CD14-positive monocyte (primary cell): Measurements from ENCODE around the gene SLC35D2. TPM values are rescaled to one million over a fixed set of nuclear protein-coding genes. Genes with fewer than 3 reads are reported as not detected.

ENCODE experiments used
- DNase-seq, 3 donors: peaks; one replicate each; pipeline ENCODE4 v3.0.0-alpha.2; 2011 to 2022
- H2AFZ ChIP-seq: 2 replicates; pipeline ENCODE4 v1.6.0; 2012; ENCODE audit warnings: mild to moderate bottlenecking, low read depth, low read length, inconsistent platforms; ENCODE audit not compliant: insufficient read depth, poor library complexity, severe bottlenecking
- H3K27ac ChIP-seq, 2 donors: 1 replicate in 1 of 2; 2 replicates in 1 of 2; pipeline ENCODE4 v1.5.1; 2012 to 2013; ENCODE audit warnings: low read length in 2 of 2, control low read depth in 1 of 2, inconsistent platforms in 1 of 2, low read depth in 1 of 2, mild to moderate bottlenecking in 1 of 2
- H3K27me3 ChIP-seq, 2 donors: one replicate each; pipeline versions ENCODE4 v1.6.0 to v1.6.1; 2011 to 2013; ENCODE audit warnings: low read length in 2 of 2; ENCODE audit not compliant: control insufficient read depth in 2 of 2, insufficient read depth in 2 of 2
- H3K36me3 ChIP-seq, 2 donors: replicated peaks in 1 of 2; 1 replicate in 1 of 2; 2 replicates in 1 of 2; pipeline versions ENCODE4 v1.5.1 to v1.6.1; 2012 to 2013; ENCODE audit warnings: low read length in 2 of 2, control low read depth in 1 of 2, inconsistent platforms in 1 of 2, mild to moderate bottlenecking in 1 of 2; ENCODE audit not compliant: insufficient read depth in 2 of 2, control insufficient read depth in 1 of 2
- H3K4me1 ChIP-seq, 2 donors: 1 replicate in 1 of 2; 2 replicates in 1 of 2; pipeline versions ENCODE4 v1.5.1 to v1.6.1; 2012 to 2013; ENCODE audit warnings: low read length in 2 of 2, control low read depth in 1 of 2, inconsistent platforms in 1 of 2, mild to moderate bottlenecking in 1 of 2, moderate library complexity in 1 of 2; ENCODE audit not compliant: insufficient read depth in 2 of 2, control insufficient read depth in 1 of 2
- H3K4me2 ChIP-seq: replicated peaks from 2 replicates; pipeline ENCODE3; 2012; ENCODE audit warnings: low read length, moderate library complexity, mild to moderate bottlenecking; ENCODE audit not compliant: poor library complexity, severe bottlenecking; ENCODE audit errors: extremely low read depth
- H3K4me3 ChIP-seq, 3 experiments: fragments of 200-600 bp in 1 of 3; sonication (generic) in 1 of 3; replicated peaks in 1 of 3; 1 replicate in 2 of 3; 2 replicates in 1 of 3; pipeline ENCODE4 v1.5.1; 2011 to 2013; ENCODE audit warnings: low read length in 3 of 3, mild to moderate bottlenecking in 3 of 3, control low read depth in 2 of 3, low read depth in 2 of 3, inconsistent platforms in 1 of 3, moderate library complexity in 1 of 3
- H3K79me2 ChIP-seq: 2 replicates; pipeline ENCODE4 v1.6.0; 2012; ENCODE audit warnings: mild to moderate bottlenecking, control low read depth, inconsistent platforms, low read length, moderate library complexity; ENCODE audit not compliant: insufficient read depth
- H3K9ac ChIP-seq: 2 replicates; pipeline ENCODE4 v1.6.0; 2017; ENCODE audit warnings: low read length, mild to moderate bottlenecking; ENCODE audit not compliant: insufficient read depth, poor library complexity, severe bottlenecking
- H3K9me3 ChIP-seq, 2 donors: replicated peaks in 1 of 2; 1 replicate in 1 of 2; 2 replicates in 1 of 2; pipeline versions ENCODE4 v1.5.1 to v1.6.1; 2012 to 2013; ENCODE audit warnings: low read length in 2 of 2, control low read depth in 1 of 2; ENCODE audit not compliant: control insufficient read depth in 1 of 2, insufficient read depth in 1 of 2
- H4K20me1 ChIP-seq: 2 replicates; pipeline ENCODE4 v1.6.0; 2012; ENCODE audit warnings: mild to moderate bottlenecking, low read length, control low read depth, moderate library complexity; ENCODE audit not compliant: insufficient read depth
- H3K27ac Mint-ChIP-seq, 7 donors: one replicate each; pipeline ENCODE4 v1.8.0; 2020; ENCODE audit warnings: mild to moderate bottlenecking in 7 of 7, mixed read lengths in 7 of 7, moderate library complexity in 6 of 7, inconsistent platforms in 2 of 7
- H3K27me3 Mint-ChIP-seq, 3 donors: one replicate each; pipeline ENCODE4 v1.8.0; 2021 to 2022; ENCODE audit warnings: low read depth in 3 of 3, mild to moderate bottlenecking in 3 of 3, mixed read lengths in 3 of 3, moderate library complexity in 3 of 3, inconsistent platforms in 1 of 3
- H3K36me3 Mint-ChIP-seq, 2 donors: one replicate each; pipeline ENCODE4 v1.8.0; 2020; ENCODE audit warnings: mixed read lengths in 2 of 2, inconsistent platforms in 1 of 2, mild to moderate bottlenecking in 1 of 2
- H3K4me1 Mint-ChIP-seq: one replicate; pipeline ENCODE4 v1.8.0; 2020; ENCODE audit warnings: mild to moderate bottlenecking, mixed read lengths
- H3K4me3 Mint-ChIP-seq, 2 donors: one replicate each; pipeline ENCODE4 v1.8.0; 2020; ENCODE audit warnings: mild to moderate bottlenecking in 2 of 2, mixed read lengths in 2 of 2, moderate library complexity in 1 of 2
- H3K9me3 Mint-ChIP-seq, 7 donors: one replicate each; pipeline ENCODE4 v1.8.0; 2020 to 2022; ENCODE audit warnings: mixed read lengths in 7 of 7, mild to moderate bottlenecking in 6 of 7, moderate library complexity in 6 of 7, inconsistent platforms in 2 of 7
- WGBS: methylation state at CpG from one replicate; pipeline ENCODE4 v1.1.5; 2013; ENCODE audit warnings: missing lambda C conversion rate; ENCODE audit not compliant: insufficient coverage; 5-methylcytosine and 5-hydroxymethylcytosine counted together
- intact Hi-C, 2 donors: fragments of 100-400 bp; cut with micrococcal nuclease; formaldehyde crosslinking; loops; one replicate each; pipeline versions ENCODE4 v1.15.0 to v1.15.1; 2023
- polyA plus RNA-seq, 3 donors: library from polyadenylated mRNA; depleted of rRNA in 1 of 3; unstranded in 2 of 3; stranded (reverse) in 1 of 3; fragments of 300-500 nt in 2 of 3; fragments of >200 nt in 1 of 3; fragmentation: Illumina TruSeq in 2 of 3; gene quantifications; 1 replicate in 2 of 3; 2 replicates in 1 of 3; pipeline ENCODE4 v1.2.3, GENCODE V29; 2012 to 2021
- TF ChIP-seq, protein P1 (sequence below): fragments of 200-600 bp; IDR thresholded peaks from one replicate; pipeline ENCODE4 v1.8.0; 2022; ENCODE audit warnings: antibody characterized with exemption, mild to moderate bottlenecking

The SLC35D2 gene
- polyA plus RNA-seq, 3 donors = 14.8 to 27.4 (median 20.0) TPM

DNA sequence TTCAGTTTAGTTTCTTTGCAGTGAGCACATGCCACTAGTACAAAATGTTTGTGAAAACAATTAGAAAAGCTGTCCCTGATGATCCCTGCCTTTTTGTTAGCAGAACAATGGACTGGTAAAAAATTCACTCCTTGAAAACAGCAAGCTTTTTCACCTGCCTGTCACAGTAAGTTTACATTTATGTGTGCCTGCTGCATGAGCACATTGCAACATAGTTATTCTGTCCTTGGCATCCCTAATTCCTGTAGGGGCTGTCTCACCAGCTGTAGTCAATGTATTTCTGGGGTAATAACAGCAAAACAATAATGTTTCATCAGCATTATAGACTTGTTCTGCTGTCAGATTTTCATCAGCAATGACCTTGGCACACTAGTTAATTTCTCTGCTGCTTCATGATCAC, 46.2 kb upstream of the SLC35D2 start:
- Histone ChIP-seq H3K9me3 (no peaks in the 10 kb centered on the region), H2AFZ (no peak overlapping the region), H3K79me2 (no peaks in the 10 kb centered on the region), H3K27me3 (no peaks in the 10 kb centered on the region), H3K36me3 (no peaks in the 10 kb centered on the region), H4K20me1 (no peaks in the 10 kb centered on the region), H3K4me1 (peaks cover 0 to 2% of the 10 kb centered on the region in 2 donors), H3K4me2 (no peak overlapping the region), H3K9ac (no peak overlapping the region), H3K27ac (no peak overlapping the region), H3K4me3 (no peak overlapping the region)
- TF ChIP-seq, protein P1, sequence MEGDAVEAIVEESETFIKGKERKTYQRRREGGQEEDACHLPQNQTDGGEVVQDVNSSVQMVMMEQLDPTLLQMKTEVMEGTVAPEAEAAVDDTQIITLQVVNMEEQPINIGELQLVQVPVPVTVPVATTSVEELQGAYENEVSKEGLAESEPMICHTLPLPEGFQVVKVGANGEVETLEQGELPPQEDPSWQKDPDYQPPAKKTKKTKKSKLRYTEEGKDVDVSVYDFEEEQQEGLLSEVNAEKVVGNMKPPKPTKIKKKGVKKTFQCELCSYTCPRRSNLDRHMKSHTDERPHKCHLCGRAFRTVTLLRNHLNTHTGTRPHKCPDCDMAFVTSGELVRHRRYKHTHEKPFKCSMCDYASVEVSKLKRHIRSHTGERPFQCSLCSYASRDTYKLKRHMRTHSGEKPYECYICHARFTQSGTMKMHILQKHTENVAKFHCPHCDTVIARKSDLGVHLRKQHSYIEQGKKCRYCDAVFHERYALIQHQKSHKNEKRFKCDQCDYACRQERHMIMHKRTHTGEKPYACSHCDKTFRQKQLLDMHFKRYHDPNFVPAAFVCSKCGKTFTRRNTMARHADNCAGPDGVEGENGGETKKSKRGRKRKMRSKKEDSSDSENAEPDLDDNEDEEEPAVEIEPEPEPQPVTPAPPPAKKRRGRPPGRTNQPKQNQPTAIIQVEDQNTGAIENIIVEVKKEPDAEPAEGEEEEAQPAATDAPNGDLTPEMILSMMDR = no peak
- Mint-ChIP-seq H3K27ac (no peak overlapping the region), H3K4me1 (peaks cover 9% of the 10 kb centered on the region), H3K36me3 (no peaks in the 10 kb centered on the region), H3K9me3 (peaks cover 0 to 5% (median 0%) of the 10 kb centered on the region in 7 donors), H3K4me3 (no peak overlapping the region), H3K27me3 (peaks cover 0 to 7% (median 3%) of the 10 kb centered on the region in 3 donors)
- no peak for DNase-seq
- intact Hi-C loops = loop anchor here in 1 of 2 donors (10.0 kb wide), 1 partner anchor 1705 kb away; the partner anchor contains the start of gene AOPEP

DNA sequence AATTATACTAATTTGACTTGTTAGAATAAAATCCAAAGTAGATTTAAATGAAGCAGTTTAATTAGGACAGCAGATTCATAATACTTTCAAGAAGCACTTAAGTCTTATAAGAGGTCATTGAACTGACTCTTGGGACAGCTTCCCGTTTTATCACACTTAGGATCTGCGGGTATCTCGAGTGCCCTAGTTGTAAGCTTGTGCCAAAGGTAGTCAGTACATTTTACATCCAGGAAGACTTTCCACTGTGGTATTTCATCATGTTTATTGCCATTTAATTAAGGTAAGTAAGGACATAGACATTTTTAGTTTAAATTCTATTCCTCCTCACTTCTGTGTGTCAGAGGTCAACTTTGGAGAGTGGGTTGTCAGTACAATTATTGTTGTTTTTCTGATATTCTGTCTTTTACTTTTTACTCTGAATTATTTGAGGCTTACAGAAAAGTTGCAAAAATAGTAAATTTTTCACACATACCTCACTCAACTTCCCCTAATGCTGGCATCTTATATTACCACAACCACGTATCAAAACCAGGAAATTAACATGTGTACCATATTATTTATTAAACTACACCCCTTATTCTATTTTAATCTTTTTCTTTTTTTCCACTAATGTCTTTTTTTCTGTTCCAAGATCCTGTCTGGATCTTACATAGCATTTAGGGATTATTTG, 42.1 kb upstream of the SLC35D2 start:
- H3K4me2 ChIP-seq = no peak overlapping the region
- H3K36me3 ChIP-seq = no peaks in the 10 kb centered on the region
- no peaks in the 10 kb centered on the region for H3K27me3 ChIP-seq
- no peak overlapping the region for H3K27ac Mint-ChIP-seq
- no peak overlapping the region for H3K4me3 ChIP-seq
- H3K27ac ChIP-seq = no peak overlapping the region
- no peak overlapping the region for H3K9ac ChIP-seq
- H3K9me3 ChIP-seq = no peaks in the 10 kb centered on the region
- H4K20me1 ChIP-seq = no peaks in the 10 kb centered on the region
- H3K9me3 Mint-ChIP-seq = peaks cover 0 to 4% (median 0%) of the 10 kb centered on the region in 7 donors
- no peak overlapping the region for H3K4me3 Mint-ChIP-seq
- DNase-seq = no peak
- no CpG with 5 or more reads among the region's 4 CpGs for WGBS
- H2AFZ ChIP-seq = no peak overlapping the region
- TF ChIP-seq, protein P1 = no peak
- peaks cover 8 to 10% of the 10 kb centered on the region in 2 donors for H3K4me1 ChIP-seq
- peaks cover 0 to 8% (median 0%) of the 10 kb centered on the region in 3 donors for H3K27me3 Mint-ChIP-seq
- intact Hi-C loops = loop anchor here in 1 of 2 donors (10.0 kb wide), 1 partner anchor 1701 kb away; the partner anchor contains the start of gene AOPEP
- peaks cover 16% of the 10 kb centered on the region for H3K4me1 Mint-ChIP-seq
- no peaks in the 10 kb centered on the region for H3K79me2 ChIP-seq
- H3K36me3 Mint-ChIP-seq = no peaks in the 10 kb centered on the region
